ENCODE results near the gene SMYD5. TPM values are rescaled to one million over a fixed set of nuclear protein-coding genes. Genes with fewer than 3 reads are reported as not detected.
"Not testable (repeated sequence)": the region's sequence is repeated elsewhere in the genome, so short reads cannot be mapped to it uniquely, and the experiment has no call there.

Gene SMYD5
- polyA plus RNA-seq, result 27.4 TPM

DNA sequence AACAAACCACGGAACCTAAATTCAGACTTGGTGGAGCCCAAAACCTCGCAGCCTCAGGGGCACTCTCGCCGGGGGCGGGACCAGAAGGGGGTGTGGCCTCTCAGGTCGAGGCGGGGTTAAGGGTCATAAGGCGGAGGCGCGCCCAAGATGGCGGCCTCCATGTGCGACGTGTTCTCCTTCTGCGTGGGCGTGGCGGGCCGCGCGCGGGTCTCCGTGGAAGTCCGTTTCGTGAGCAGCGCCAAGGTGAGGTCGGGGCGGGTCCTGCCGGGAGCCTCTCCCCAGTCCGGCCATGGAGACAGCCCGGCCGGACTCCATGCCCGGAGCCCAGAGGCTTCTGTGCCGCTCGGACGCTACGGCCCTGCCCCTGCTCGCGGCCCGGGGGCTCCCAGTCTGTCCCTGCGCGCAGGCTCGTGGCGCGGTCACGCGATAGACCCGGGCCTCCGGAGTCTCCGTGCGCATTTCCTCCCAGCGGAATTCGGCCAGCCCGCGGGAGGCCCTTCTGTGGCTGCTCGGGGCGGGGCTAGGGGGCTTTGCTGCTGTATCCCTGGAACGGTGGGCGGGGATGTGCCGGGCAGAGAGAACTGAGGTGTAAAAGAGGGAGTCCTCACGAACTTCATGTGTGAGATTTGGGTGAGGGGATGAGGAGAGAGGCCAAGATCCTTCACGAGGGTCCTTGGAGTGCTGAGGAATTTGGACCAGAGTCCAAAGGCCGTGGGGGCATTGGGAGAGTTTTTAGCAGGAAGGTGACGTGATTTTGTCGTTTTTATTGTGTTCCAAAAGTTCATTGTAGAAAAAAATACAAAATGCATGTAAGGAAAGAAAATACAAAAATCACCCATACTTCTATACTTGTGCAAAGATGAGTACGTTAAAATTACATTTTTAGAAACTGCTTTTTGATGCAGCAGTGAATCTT lies at the start of gene SMYD5:
SMYD5 (plus strand) TSS at position 126 of the 916 bp plus-strand sequence; CDS start at position 148, 22 bp downstream.
- peak within 1 kb of the TSS; percentile 85 to 98 (median 94) for H3K4me3 Mint-ChIP-seq
- H3K27ac Mint-ChIP-seq, result peak within 1 kb of the TSS; percentile 19 to 97 (median 91)
- H3K36me3 Mint-ChIP-seq, result no peaks in the 10 kb centered on the region
- H3K9me3 Mint-ChIP-seq, result no peaks in the 10 kb centered on the region
- peaks cover 17 to 25% (median 24%) of the 10 kb centered on the region in 3 donors for H3K4me1 Mint-ChIP-seq
- peaks cover 2% of the 10 kb centered on the region for H3K27me3 Mint-ChIP-seq

- H3K4me1 Mint-ChIP-seq, H3K27ac Mint-ChIP-seq, H3K4me3 Mint-ChIP-seq, H3K27me3 Mint-ChIP-seq, H3K9me3 Mint-ChIP-seq, H3K36me3 Mint-ChIP-seq: not testable (repeated sequence)
Measured at GRCh38 chr2:73165978-73166377, 48.1 kb upstream of the SMYD5 start.

- not testable (repeated sequence) for H3K36me3 Mint-ChIP-seq, H3K4me3 Mint-ChIP-seq, H3K27ac Mint-ChIP-seq, H3K4me1 Mint-ChIP-seq, H3K9me3 Mint-ChIP-seq, H3K27me3 Mint-ChIP-seq
Measured at GRCh38 chr2:73166813-73167212, 47.2 kb upstream of the SMYD5 start.

GRCh38 chr2:73168348-73168747 lies 45.7 kb upstream of the SMYD5 start:
- H3K27ac Mint-ChIP-seq, H3K4me3 Mint-ChIP-seq, H3K9me3 Mint-ChIP-seq, H3K4me1 Mint-ChIP-seq, H3K27me3 Mint-ChIP-seq, H3K36me3 Mint-ChIP-seq: not testable (repeated sequence)

DNA sequence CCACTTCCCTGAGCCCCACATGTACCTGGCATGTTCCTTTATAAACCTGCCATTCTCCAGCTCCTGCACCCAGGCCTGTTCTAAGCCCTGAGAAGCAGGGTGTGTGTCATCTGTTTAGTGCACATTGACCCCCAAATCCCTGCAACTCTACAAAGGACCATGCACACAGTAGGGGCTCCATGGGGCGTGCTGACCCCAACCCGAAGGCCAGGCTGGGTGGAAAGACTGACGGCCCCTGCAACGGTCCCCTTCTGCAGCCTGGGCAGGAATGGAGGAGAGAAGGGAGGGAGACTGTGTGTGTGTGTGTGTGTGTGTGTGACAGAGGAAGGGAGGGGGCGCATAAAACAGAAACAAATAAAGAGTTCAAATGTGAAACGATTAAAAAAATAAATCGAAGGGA lies 43.7 kb upstream of the SMYD5 start:
- peaks cover 13% of the 10 kb centered on the region for H3K27me3 Mint-ChIP-seq
- not testable (repeated sequence) for H3K36me3 Mint-ChIP-seq, H3K4me3 Mint-ChIP-seq, H3K4me1 Mint-ChIP-seq, H3K9me3 Mint-ChIP-seq, H3K27ac Mint-ChIP-seq

DNA sequence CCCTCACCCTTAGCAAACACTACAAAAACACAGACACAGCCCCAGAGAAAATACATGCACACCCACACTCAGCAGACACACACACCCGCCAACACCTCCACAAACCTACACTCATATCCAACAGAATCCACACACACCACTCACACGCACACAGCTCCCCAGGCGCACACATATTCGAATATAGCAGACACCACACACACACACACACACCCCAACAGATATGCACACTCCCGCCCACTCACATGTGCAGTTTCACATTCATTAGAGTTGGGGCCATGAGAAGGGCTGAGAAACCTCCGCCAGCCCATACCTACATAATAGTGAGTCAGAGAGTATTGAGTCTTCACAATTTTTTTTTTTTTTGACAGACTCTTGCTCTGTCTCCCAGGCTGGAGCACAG lies 41.1 kb upstream of the SMYD5 start:
- peak overlapping the region in 1 of 3 donors; percentile 25 for H3K27ac Mint-ChIP-seq
- peaks cover 7 to 9% (median 8%) of the 10 kb centered on the region in 3 donors for H3K4me1 Mint-ChIP-seq
- no peak overlapping the region for H3K4me3 Mint-ChIP-seq
- no peaks in the 10 kb centered on the region for H3K36me3 Mint-ChIP-seq
- peaks cover 29% of the 10 kb centered on the region for H3K27me3 Mint-ChIP-seq
- H3K9me3 Mint-ChIP-seq, result peaks cover 0 to 2% (median 0%) of the 10 kb centered on the region in 3 donors

DNA sequence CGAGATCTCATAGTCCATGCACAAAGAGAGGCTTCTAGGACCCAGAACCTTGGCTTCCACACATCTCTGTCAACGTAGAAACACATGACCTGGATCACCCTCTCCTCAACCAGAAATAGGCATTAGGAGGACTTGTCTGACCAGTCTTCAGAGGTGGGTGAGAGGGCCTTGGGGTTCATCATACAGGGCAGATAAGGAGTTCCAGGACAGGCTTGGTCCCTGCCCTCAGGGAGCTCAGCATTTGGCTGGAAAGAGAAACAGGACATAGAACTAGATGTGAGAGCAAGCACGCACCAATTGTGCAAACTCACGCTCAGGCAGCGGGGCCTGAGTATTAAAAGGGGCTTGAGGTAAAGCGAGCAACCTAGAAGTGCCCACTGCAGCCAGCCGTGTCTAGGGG lies 40.3 kb upstream of the SMYD5 start:
- Mint-ChIP-seq H3K36me3 (no peaks in the 10 kb centered on the region), H3K4me1 (peaks cover 7 to 9% (median 8%) of the 10 kb centered on the region in 3 donors), H3K9me3 (peaks cover 0 to 2% (median 0%) of the 10 kb centered on the region in 3 donors), H3K4me3 (peak overlapping the region in 1 of 4 donors; percentile 46), H3K27me3 (peaks cover 29% of the 10 kb centered on the region), H3K27ac (peak overlapping the region in 1 of 3 donors; percentile 25)

- no peak overlapping the region for H3K27ac Mint-ChIP-seq
- H3K4me3 Mint-ChIP-seq, result peak overlapping the region in 2 of 4 donors; percentile 46 to 76
- peaks cover 7 to 9% (median 8%) of the 10 kb centered on the region in 3 donors for H3K4me1 Mint-ChIP-seq
- peaks cover 29% of the 10 kb centered on the region for H3K27me3 Mint-ChIP-seq
- H3K9me3 Mint-ChIP-seq, result peaks cover 0 to 2% (median 0%) of the 10 kb centered on the region in 3 donors
- H3K36me3 Mint-ChIP-seq, result no peaks in the 10 kb centered on the region
Measured at GRCh38 chr2:73174244-73174643, 39.8 kb upstream of the SMYD5 start.

GRCh38 chr2:73174941-73175662 lies 38.9 kb upstream of the SMYD5 start:
- Mint-ChIP-seq H3K4me1 (peaks cover 7 to 9% (median 8%) of the 10 kb centered on the region in 3 donors), H3K9me3 (peaks cover 0 to 2% (median 0%) of the 10 kb centered on the region in 3 donors), H3K27me3 (peaks cover 29% of the 10 kb centered on the region), H3K4me3 (peak overlapping the region; percentile 41 to 65 (median 46)), H3K27ac (no peak overlapping the region), H3K36me3 (no peaks in the 10 kb centered on the region)

DNA sequence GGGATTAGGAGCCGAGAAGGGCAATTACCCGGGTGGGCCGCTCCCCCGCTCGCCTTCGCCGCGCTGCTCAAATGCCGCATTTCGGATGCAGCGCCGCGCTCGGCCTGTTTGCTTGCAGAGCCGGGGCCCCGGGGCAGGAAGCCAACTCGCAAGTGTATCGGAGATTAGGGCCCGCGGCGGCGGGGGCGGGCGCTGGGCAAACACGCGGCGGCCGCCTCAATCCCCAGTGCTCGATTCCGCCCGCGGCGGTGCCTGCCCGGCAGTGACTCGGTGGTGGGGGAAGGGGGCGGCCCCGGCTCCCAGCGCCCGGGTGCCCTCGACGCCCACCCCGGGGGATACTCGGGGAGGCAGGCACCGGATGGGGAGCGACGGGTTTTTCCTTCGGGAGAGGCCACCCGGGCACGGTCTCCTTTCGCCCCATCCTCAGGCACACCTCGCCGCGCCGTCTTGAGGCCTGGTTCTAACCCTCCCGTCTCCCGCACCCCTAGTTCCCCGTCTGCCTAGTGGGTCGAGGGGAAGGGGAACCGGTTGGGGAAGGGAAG lies 38.3 kb upstream of the SMYD5 start:
- peaks cover 29% of the 10 kb centered on the region for H3K27me3 Mint-ChIP-seq
- no peaks in the 10 kb centered on the region for H3K36me3 Mint-ChIP-seq
- H3K4me1 Mint-ChIP-seq, result peaks cover 7 to 9% (median 8%) of the 10 kb centered on the region in 3 donors
- no peak overlapping the region for H3K27ac Mint-ChIP-seq
- H3K9me3 Mint-ChIP-seq, result peaks cover 0 to 2% (median 0%) of the 10 kb centered on the region in 3 donors
- H3K4me3 Mint-ChIP-seq, result peak overlapping the region in 3 of 4 donors; percentile 84 to 97 (median 93)

DNA sequence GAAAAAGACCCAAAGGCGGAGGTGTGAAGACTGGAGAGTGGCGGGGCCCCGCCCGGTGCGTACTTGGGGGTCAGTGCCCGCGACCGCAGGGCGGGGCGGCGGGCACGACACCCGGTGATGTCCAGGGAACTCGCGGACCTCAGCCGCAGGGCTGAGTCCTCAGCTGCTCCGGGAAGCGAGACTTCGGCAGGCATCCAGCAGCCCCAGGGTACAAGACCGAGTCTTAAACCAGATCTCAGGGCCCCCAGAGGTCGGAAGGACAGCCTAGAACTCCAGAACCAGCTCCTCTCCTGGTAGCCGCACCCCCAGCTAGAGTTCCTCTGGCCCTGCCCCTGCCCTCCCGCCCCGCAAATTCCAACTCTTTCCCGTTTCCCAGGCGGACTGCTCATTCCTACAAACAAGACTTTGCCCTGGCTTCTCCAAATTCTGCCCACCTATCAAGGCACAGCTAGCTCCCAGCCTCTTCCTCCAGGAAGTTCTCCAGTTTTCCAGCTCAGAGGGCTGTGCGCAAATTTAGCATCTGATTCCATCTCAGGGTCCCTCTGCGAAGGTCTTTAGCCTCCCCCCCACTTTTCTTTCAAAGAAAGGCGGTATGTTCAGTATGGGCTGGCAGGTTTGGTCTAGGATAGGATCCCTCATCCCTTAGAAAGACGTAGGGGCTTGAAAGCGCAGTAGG lies 37.7 kb upstream of the SMYD5 start:
- peaks cover 0 to 2% (median 0%) of the 10 kb centered on the region in 3 donors for H3K9me3 Mint-ChIP-seq
- H3K4me1 Mint-ChIP-seq, result peaks cover 7 to 9% (median 8%) of the 10 kb centered on the region in 3 donors
- no peaks in the 10 kb centered on the region for H3K36me3 Mint-ChIP-seq
- peak overlapping the region; percentile 68 to 97 (median 88) for H3K4me3 Mint-ChIP-seq
- H3K27me3 Mint-ChIP-seq, result peaks cover 29% of the 10 kb centered on the region
- peak overlapping the region in 1 of 3 donors; percentile 77 for H3K27ac Mint-ChIP-seq

DNA sequence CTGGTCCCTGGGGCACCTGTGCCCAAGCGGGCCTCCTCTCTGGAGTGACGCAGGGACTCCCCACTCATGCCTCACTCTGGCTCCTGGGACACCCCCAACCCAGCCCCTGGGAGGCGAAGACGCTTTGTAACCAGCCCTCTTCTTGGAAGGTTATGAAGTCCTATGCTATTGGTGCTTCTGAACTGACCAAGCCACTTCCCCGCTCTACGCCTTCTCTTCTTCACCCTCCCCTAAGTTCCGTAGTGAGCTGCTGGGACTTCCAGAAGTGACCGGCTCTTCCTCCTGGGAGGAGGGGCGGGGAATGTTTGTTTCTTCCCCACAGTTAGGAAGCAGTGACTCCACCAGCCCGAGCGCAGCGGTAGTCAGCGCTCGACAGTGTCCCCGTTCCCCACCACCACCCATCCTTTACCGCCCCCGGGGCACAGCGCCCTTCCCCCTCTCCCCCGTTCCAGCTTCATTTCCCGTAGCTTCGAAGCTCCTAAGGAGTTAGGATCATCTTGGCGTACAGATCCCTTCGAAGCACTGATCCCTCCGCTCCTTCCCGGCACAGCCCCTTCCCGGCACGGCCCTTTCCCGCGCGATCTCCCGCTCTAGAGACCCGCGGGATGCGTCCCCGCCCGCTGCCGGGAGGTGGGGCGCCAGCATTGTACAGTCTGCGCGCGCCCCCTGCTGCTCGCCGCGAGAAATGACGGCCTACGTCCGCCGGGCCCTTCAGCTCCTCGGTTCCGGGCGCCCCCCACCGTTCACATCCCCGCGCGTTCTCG lies 37.0 kb upstream of the SMYD5 start:
- H3K9me3 Mint-ChIP-seq, result peaks cover 0 to 2% (median 0%) of the 10 kb centered on the region in 3 donors
- peaks cover 26% of the 10 kb centered on the region for H3K27me3 Mint-ChIP-seq

DNA sequence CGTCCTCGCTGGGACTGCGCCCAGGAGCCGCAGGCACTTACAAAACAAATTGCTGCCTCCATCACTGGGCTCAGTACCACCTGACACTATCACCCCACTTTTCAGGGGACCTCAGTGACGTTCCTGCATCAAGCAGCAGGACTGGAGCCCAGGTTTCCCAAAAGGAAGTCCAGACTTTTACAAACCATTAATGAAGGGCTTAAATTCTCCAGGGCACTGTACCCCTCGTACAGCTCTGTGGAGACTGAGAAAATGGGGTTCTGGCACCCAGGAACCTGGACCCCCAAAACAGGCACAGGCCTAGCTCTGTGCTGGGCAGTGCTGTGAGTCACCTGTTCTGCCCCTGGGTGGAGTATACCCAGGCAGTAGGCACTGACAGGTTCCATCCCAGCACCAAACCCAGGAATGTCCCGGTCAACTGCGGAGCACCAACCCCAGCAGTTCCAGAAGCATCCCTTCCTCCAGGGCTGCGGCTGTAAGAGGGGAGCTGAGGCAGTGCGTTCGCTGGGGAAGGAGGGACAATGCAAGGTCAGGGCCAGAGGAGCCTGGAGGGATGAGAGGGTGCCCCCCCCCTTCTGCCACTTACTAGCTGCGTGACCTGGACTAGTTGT lies 36.3 kb upstream of the SMYD5 start:
- peaks cover 7 to 9% (median 8%) of the 10 kb centered on the region in 3 donors for H3K4me1 Mint-ChIP-seq
- H3K27me3 Mint-ChIP-seq, result peaks cover 26% of the 10 kb centered on the region

More for the DNA sequence above, 37.0 kb upstream of the SMYD5 start:
- Mint-ChIP-seq H3K4me3 (peak overlapping the region; percentile 68 to 97 (median 88)), H3K27ac (peak overlapping the region in 2 of 3 donors; percentile 74 to 77), H3K36me3 (no peaks in the 10 kb centered on the region), H3K4me1 (peaks cover 7 to 9% (median 8%) of the 10 kb centered on the region in 3 donors)

More for the DNA sequence above, 36.3 kb upstream of the SMYD5 start:
- Mint-ChIP-seq H3K9me3 (peaks cover 0 to 3% (median 0%) of the 10 kb centered on the region in 3 donors), H3K4me3 (peak overlapping the region; percentile 68 to 97 (median 88)), H3K27ac (peak overlapping the region in 1 of 3 donors; percentile 77), H3K36me3 (no peaks in the 10 kb centered on the region)
